HFF-Myc (cell line): Measurements from ENCODE around the gene ANHX.

Experiments
- DNase-seq: peaks from one replicate; pipeline ENCODE4 v3.0.0-alpha.2; 2011; ENCODE audit warnings: low read depth; ENCODE audit errors: extremely low read depth
- H3K4me3 ChIP-seq: replicated peaks from 2 replicates; pipeline ENCODE4 v1.5.1; 2011; ENCODE audit warnings: low read depth, mild to moderate bottlenecking, control low read depth, low read length
- CTCF ChIP-seq: IDR thresholded peaks from 2 replicates; pipeline ENCODE4 v1.5.1; 2012; ENCODE audit warnings: mild to moderate bottlenecking, low read depth, low read length, control low read depth; ENCODE audit errors: missing control alignments

ANHX gene

GRCh38 chr12:133180669-133181068 lies 55.0 kb downstream of the ANHX start:
- H3K4me3 ChIP-seq = no peak overlapping the region
- DNase-seq = no peak
- TF ChIP-seq CTCF = no peak

GRCh38 chr12:133174901-133175300 lies 60.8 kb downstream of the ANHX start:
- no peak for TF ChIP-seq CTCF
- no peak for DNase-seq
- H3K4me3 ChIP-seq = no peak overlapping the region

DNA sequence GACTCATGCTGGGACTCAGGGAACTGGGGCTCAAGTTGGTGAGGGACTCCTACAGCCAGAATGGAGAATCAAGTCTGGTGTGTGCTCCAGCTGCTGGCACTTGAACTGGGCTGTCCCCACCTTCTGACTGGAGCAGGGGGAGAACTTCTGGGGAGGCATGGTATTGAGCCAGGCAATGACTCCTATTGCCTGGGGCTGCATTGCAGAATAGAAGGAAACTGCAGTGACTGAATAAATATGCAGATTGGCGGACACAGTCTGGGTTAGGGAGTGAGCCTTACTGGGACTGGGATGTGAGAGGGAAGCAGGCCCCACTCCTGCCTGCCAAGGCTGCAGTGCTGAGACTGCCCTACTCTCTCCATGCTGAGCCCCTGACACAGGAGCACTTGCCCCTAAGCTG lies 63.2 kb downstream of the ANHX start:
- TF ChIP-seq CTCF = no peak
- no peak overlapping the region for H3K4me3 ChIP-seq
- DNase-seq = no peak
